Activated T-helper 1 cell treated with Interleukin-2 at 50 U/mL for 16 hours (primary cell): ENCODE results near the gene MBOAT7.
"Not testable (repeated sequence)": the region's sequence is repeated elsewhere in the genome, so short reads cannot be mapped to it uniquely, and the experiment has no call there.

ENCODE experiments used
- DNase-seq: peaks from one replicate; pipeline ENCODE4 v3.0.0-alpha.2; 2020; ENCODE audit warnings: low read depth

MBOAT7 gene

GRCh38 chr19:54188215-54188871, 1.0 kb downstream of the MBOAT7 start:
- peak; percentile 40 for DNase-seq

- DNase-seq = no peak
Observed at GRCh38 chr19:54186934-54187381, 2.4 kb downstream of the MBOAT7 start.

- no peak for DNase-seq
Observed at GRCh38 chr19:54186351-54186750, 3.0 kb downstream of the MBOAT7 start.

- DNase-seq = no peak
Observed at GRCh38 chr19:54183431-54183830, 5.9 kb downstream of the MBOAT7 start.

GRCh38 chr19:54181894-54182293, 7.5 kb downstream of the MBOAT7 start:
- not testable (repeated sequence) for DNase-seq

- no peak for DNase-seq
Observed at GRCh38 chr19:54180691-54181091, 8.7 kb downstream of the MBOAT7 start.

GRCh38 chr19:54179921-54180461, 9.4 kb downstream of the MBOAT7 start:
- DNase-seq = no peak

- DNase-seq = no peak
Observed at GRCh38 chr19:54179262-54179852, 10.0 kb downstream of the MBOAT7 start.

GRCh38 chr19:54178581-54179261, 10.7 kb downstream of the MBOAT7 start:
- no peak for DNase-seq

- DNase-seq = no peak
Observed at GRCh38 chr19:54173951-54174834, 15.2 kb downstream of the MBOAT7 start.

- DNase-seq = no peak
Observed at GRCh38 chr19:54173359-54173699, 16.1 kb downstream of the MBOAT7 start.

GRCh38 chr19:54172471-54173358, 16.7 kb downstream of the MBOAT7 start, which contains the start of gene TMC4:
Gene TMC4 (minus strand): TSS chr19:54173160. CDS start chr19:54173117, 43 bp downstream.
- no peak for DNase-seq

- DNase-seq = not testable (repeated sequence)
Observed at GRCh38 chr19:54171736-54172431, 17.5 kb downstream of the MBOAT7 start.

- DNase-seq = no peak
Observed at GRCh38 chr19:54169149-54169740, 20.1 kb downstream of the MBOAT7 start.

GRCh38 chr19:54168174-54168917, 21.0 kb downstream of the MBOAT7 start:
- DNase-seq = peak; percentile 75

- no peak for DNase-seq
Observed at GRCh38 chr19:54165222-54165621, 24.2 kb downstream of the MBOAT7 start.

- DNase-seq = peak; percentile 31
Observed at GRCh38 chr19:54164369-54165068, 24.9 kb downstream of the MBOAT7 start.

GRCh38 chr19:54162884-54163283, 26.5 kb downstream of the MBOAT7 start:
- no peak for DNase-seq
